Measurements from ENCODE around the gene NMT1. TPM values are rescaled to one million over a fixed set of nuclear protein-coding genes. Genes with fewer than 3 reads are reported as not detected.

The NMT1 gene
- total RNA-seq (2021; fragmentation: NEBNext Ultra II Directional; extraction: Animal tissue kit (Norgen Biotek cat#: 25700)), result 100 to 1,000 TPM; 135 to 152 (median 142) TPM
- long read RNA-seq, full-length matches to known transcripts, result 34 of 54 reads
- long read RNA-seq, partial matches to known transcripts, result 5 of 54 reads
- long read RNA-seq, other reads (novel, unspliced or antisense), result 15 of 54 reads

DNA sequence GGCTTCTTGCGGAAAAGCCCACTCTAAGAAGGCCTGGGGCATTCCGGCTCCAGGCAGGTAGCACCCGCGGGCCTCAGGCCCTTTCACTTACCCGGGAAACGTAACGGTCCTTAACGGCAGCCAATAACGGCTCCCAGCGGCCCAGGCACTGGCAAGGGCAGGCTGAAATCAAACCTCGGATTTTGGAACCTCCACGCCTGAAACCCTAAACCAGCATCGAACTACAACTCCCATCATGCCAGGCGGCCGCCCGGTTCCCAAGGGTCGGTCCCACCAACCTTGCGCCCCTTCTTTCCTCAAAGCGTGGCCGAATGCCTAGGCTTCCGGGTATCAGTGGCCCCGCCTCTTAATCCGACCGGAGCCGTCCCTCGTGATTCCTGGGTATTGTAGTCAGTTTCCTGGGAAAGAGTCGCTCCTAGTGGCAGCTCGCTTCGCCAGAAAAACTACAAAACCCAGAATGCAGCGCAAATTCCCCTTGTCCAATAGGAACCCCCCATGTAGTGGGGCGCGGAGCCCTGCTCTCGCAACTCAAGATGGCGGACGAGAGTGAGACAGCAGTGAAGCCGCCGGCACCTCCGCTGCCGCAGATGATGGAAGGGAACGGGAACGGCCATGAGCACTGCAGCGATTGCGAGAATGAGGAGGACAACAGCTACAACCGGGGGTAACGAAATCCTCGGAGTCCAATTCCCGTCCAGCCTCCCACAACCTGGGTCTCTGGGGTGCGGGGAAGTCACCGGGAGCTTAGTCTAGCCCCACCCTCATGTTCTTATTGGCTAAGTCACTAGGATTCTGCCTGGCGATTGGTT is at the start of gene NMT1:
NMT1 (plus strand) TSS at position 521 of the 809 bp plus-strand sequence; CDS start at position 534, 13 bp downstream.
- DNase-seq, result peak; percentile 99
- Mint-ChIP-seq H3K36me3 (ENCODE audit: low read depth) (peaks cover 10% of the 10 kb centered on the region; the same call in 1 of the 2 replicates), H3K9me3 (no peaks in the 10 kb centered on the region), H3K4me3 (peak within 1 kb of the TSS; percentile 95), H3K4me1 (ENCODE audit: low read depth) (peaks cover 35% of the 10 kb centered on the region), H3K27me3 (ENCODE audit: insufficient read depth) (no peaks in the 10 kb centered on the region), H3K27ac (peak within 1 kb of the TSS; percentile 99)
- TF ChIP-seq, protein P1, sequence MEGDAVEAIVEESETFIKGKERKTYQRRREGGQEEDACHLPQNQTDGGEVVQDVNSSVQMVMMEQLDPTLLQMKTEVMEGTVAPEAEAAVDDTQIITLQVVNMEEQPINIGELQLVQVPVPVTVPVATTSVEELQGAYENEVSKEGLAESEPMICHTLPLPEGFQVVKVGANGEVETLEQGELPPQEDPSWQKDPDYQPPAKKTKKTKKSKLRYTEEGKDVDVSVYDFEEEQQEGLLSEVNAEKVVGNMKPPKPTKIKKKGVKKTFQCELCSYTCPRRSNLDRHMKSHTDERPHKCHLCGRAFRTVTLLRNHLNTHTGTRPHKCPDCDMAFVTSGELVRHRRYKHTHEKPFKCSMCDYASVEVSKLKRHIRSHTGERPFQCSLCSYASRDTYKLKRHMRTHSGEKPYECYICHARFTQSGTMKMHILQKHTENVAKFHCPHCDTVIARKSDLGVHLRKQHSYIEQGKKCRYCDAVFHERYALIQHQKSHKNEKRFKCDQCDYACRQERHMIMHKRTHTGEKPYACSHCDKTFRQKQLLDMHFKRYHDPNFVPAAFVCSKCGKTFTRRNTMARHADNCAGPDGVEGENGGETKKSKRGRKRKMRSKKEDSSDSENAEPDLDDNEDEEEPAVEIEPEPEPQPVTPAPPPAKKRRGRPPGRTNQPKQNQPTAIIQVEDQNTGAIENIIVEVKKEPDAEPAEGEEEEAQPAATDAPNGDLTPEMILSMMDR (IDR thresholded peaks at IDR 0.05), result no peak

DNA sequence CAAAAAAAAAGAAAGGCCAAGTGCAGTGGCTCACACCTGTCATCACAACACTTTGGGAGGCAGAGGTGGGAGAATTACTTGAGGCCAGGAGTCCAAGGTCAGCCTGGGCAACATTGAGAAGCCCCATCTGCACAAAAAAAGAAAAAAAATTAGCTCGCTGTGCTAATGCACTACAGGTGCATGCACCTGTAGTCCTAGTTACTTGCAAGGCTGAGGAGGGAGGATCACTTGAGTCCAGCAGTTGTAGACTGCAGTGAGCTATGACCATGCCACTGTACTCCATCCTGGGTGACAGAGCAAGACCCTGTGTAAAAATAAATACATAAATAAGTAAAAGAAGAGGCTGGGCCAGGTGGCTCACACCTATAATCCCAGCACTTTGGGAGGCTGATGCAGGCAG is 49.4 kb upstream of the NMT1 start:
- H3K36me3 Mint-ChIP-seq (ENCODE audit: low read depth), result no peaks in the 10 kb centered on the region
- H3K27me3 Mint-ChIP-seq (ENCODE audit: insufficient read depth), result peaks cover 13% of the 10 kb centered on the region
- no peaks in the 10 kb centered on the region for H3K9me3 Mint-ChIP-seq
- TF ChIP-seq, protein P1 (IDR thresholded peaks at IDR 0.05), result no peak
- no peak for DNase-seq
- H3K27ac Mint-ChIP-seq, result no peak overlapping the region
- H3K4me3 Mint-ChIP-seq, result no peak overlapping the region
- H3K4me1 Mint-ChIP-seq (ENCODE audit: low read depth), result peaks cover 5% of the 10 kb centered on the region; the same call in 1 of the 2 replicates

DNA sequence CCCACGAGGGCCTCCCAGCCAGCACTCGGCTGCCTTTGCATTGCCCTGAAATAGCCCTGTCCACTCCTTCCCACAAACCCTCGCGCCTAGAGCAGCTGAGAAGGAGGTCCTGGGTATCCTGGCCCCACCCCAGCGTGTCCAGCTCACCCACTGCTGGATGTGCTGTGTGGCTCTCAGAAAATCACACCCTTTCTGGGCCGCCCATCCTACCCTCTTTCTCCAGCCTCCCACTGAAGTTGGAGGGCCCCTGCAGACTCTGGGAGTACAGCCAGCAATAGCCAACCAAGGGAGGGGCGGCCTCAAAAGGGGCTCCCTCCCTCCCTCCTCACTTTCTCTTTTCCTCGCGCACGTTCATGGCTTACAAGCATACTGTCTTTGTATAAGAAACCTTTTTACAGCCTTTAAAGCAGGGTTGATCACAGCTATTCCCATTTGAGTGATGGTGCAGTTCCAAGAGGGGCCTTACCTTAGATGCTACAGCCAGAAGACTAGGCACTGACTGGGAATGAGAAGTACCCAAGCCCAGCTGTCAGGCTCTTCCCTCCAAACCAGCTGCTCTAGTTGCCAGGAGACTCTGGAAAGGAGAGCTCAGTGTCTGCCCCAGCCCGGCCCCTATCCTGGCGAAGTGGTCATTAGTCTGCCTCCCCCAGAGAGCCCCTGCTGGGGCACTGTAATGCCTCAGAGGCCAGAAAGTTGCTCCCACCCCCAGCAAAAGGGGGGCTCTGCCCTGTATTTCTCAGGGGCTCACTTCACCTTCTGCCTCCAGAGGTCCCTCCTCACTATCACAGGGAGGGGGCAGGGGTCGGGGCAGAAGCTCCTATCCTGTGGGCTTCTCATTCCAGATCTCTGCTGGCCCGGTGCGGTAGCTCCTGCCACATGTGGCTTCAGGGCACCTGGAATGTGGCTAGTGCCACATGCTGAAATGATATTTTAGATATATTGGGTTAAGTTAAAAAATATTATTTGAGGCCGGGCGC is 47.8 kb upstream of the NMT1 start:
- DNase-seq, result no peak
- Mint-ChIP-seq H3K9me3 (no peaks in the 10 kb centered on the region), H3K4me1 (ENCODE audit: low read depth) (peaks cover 9% of the 10 kb centered on the region), H3K27ac (no peak overlapping the region), H3K27me3 (ENCODE audit: insufficient read depth) (peaks cover 4% of the 10 kb centered on the region), H3K4me3 (no peak overlapping the region; the same call in 1 of the 2 replicates), H3K36me3 (ENCODE audit: low read depth) (no peaks in the 10 kb centered on the region)
- TF ChIP-seq, protein P1 (IDR thresholded peaks at IDR 0.05), result no peak

DNA sequence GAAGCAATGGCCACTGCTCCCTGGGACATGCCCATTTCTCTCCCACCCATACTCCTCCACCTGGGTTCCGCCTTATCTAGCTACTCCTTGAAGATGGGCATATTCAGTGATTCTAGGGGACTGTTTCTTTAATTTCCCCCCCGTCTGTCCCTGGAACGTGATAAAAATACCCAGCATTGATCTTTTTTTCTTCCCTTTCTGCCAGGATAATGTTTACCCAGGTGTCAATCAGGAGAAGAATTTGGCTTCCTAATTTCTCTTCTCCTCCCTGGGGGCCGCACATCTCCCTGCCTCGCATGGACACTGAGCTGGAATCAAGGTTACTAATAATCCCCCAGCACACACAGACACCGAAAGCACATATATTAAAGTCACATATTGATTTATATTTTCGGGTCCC is 44.9 kb upstream of the NMT1 start:
- H3K27ac Mint-ChIP-seq, result no peak overlapping the region

DNA sequence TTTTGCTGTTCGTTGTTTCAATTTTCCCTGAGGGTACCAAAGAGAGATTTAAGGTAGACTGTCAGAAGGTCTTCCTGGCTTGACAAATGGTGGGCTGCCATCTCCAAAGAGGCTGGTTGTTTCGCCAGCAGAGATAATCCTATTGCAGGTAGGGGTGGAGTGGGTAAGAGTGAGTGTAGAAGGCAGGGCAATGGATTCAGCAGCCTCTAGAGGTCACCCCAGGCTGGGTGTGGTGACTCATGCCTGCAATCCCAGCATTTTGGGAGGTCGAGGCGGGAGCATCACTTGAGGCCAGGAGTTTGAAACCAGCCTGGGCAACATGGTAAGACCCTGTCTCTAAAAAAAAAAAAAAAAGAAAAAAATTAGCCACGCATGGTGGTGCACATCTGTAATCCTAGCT is 44.3 kb upstream of the NMT1 start:
- Mint-ChIP-seq H3K4me1 (ENCODE audit: low read depth) (peaks cover 31% of the 10 kb centered on the region), H3K27me3 (ENCODE audit: insufficient read depth) (peaks cover 5% of the 10 kb centered on the region), H3K27ac (no peak overlapping the region)

More for the DNA sequence above, 44.9 kb upstream of the NMT1 start:
- Mint-ChIP-seq H3K36me3 (ENCODE audit: low read depth) (no peaks in the 10 kb centered on the region), H3K4me1 (ENCODE audit: low read depth) (peaks cover 26% of the 10 kb centered on the region), H3K4me3 (no peak overlapping the region), H3K9me3 (no peaks in the 10 kb centered on the region), H3K27me3 (ENCODE audit: insufficient read depth) (peaks cover 5% of the 10 kb centered on the region)
- no peak for DNase-seq
- TF ChIP-seq, protein P1 (IDR thresholded peaks at IDR 0.05), result no peak

More for the DNA sequence above, 44.3 kb upstream of the NMT1 start:
- DNase-seq, result no peak
- Mint-ChIP-seq H3K4me3 (no peak overlapping the region), H3K9me3 (no peaks in the 10 kb centered on the region), H3K36me3 (ENCODE audit: low read depth) (no peaks in the 10 kb centered on the region)
- TF ChIP-seq, protein P1 (IDR thresholded peaks at IDR 0.05), result peak; percentile 61

Data from HFFc6 (cell line).